RWPE2 (cell line): Measurements from ENCODE around the gene FAM24B.

Source experiments
- ATAC-seq: fragments of 200-7000 bp; cut with Tn5 transposase; 3 replicates; pipeline ENCODE4 v1.9.1; 2021; ENCODE audit warnings: low read depth
- DNase-seq: peaks from one replicate; pipeline ENCODE4 v3.0.0-alpha.2; 2020; ENCODE audit warnings: low spot score
- H3K27ac ChIP-seq: fragments of 450-650 bp; 2 replicates; pipeline ENCODE4 v1.5.1; 2017; ENCODE audit warnings: mild to moderate bottlenecking; ENCODE audit not compliant: poor library complexity, severe bottlenecking
- H3K27me3 ChIP-seq: fragments of 250-450 bp; sonication (Bioruptor Pico); 2 replicates; pipeline ENCODE4 v1.5.1; 2021; ENCODE audit warnings: mild to moderate bottlenecking, moderate library complexity; ENCODE audit not compliant: insufficient read depth, poor library complexity, severe bottlenecking
- H3K36me3 ChIP-seq: fragments of 250-450 bp; sonication (Bioruptor Pico); 2 replicates; pipeline ENCODE4 v1.5.1; 2020; ENCODE audit warnings: low read depth, mild to moderate bottlenecking, moderate library complexity
- H3K4me1 ChIP-seq: fragments of 250-450 bp; sonication (Bioruptor Pico); 2 replicates; pipeline ENCODE4 v1.5.1; 2021; ENCODE audit warnings: mild to moderate bottlenecking, moderate library complexity; ENCODE audit not compliant: insufficient read depth, poor library complexity, severe bottlenecking
- H3K4me3 ChIP-seq: fragments of 250-450 bp; sonication (Bioruptor Pico); 2 replicates; pipeline ENCODE4 v1.5.1; 2021; ENCODE audit warnings: mild to moderate bottlenecking, moderate library complexity; ENCODE audit not compliant: severe bottlenecking
- H3K9me3 ChIP-seq: fragments of 250-450 bp; sonication (Bioruptor Pico); 2 replicates; pipeline ENCODE4 v1.5.1; 2021; ENCODE audit warnings: mild to moderate bottlenecking, moderate library complexity; ENCODE audit not compliant: severe bottlenecking
- CTCF ChIP-seq: fragments of 450-650 bp; IDR thresholded peaks from one replicate; pipeline ENCODE4 v1.5.1; 2017; ENCODE audit warnings: mild to moderate bottlenecking, moderate library complexity; ENCODE audit not compliant: poor library complexity, severe bottlenecking

The FAM24B gene

GRCh38 chr10:122853665-122854313, 25.6 kb downstream of the FAM24B start:
- H3K36me3 ChIP-seq = peaks cover 71% of the 10 kb centered on the region

GRCh38 chr10:122852261-122852660, 27.1 kb downstream of the FAM24B start:
- no peak for TF ChIP-seq CTCF
- Histone ChIP-seq H3K9me3 (no peaks in the 10 kb centered on the region), H3K4me1 (peaks cover 50% of the 10 kb centered on the region), H3K27me3 (no peaks in the 10 kb centered on the region), H3K4me3 (no peak overlapping the region), H3K36me3 (peaks cover 69% of the 10 kb centered on the region), H3K27ac (peak overlapping the region; percentile 86)
- DNase-seq (no peak), ATAC-seq (peak; percentile 5; the same call in 1 of the 3 replicates)

More at GRCh38 chr10:122853665-122854313, 25.6 kb downstream of the FAM24B start:
- Histone ChIP-seq H3K4me1 (peaks cover 50% of the 10 kb centered on the region), H3K4me3 (no peak overlapping the region), H3K27ac (peak overlapping the region; percentile 86), H3K9me3 (no peaks in the 10 kb centered on the region), H3K27me3 (no peaks in the 10 kb centered on the region)
- no peak for TF ChIP-seq CTCF
- ATAC-seq (no peak; the same call in 2 of the 3 replicates), DNase-seq (no peak)

- no peaks in the 10 kb centered on the region for H3K27me3 ChIP-seq
- ATAC-seq (no peak), DNase-seq (no peak)
- peaks cover 69% of the 10 kb centered on the region for H3K36me3 ChIP-seq
- no peak overlapping the region for H3K4me3 ChIP-seq
- no peaks in the 10 kb centered on the region for H3K9me3 ChIP-seq
- peak overlapping the region; percentile 86 for H3K27ac ChIP-seq
- TF ChIP-seq CTCF = no peak
- peaks cover 50% of the 10 kb centered on the region for H3K4me1 ChIP-seq
These were observed 28.4 kb downstream of the FAM24B start for GRCh38 chr10:122850705-122851640.

- ATAC-seq (no peak), DNase-seq (no peak)
- no peak overlapping the region for H3K4me3 ChIP-seq
- H3K27ac ChIP-seq = peak overlapping the region; percentile 86
- H3K4me1 ChIP-seq = peaks cover 49% of the 10 kb centered on the region
- no peak for TF ChIP-seq CTCF
- H3K36me3 ChIP-seq = peaks cover 70% of the 10 kb centered on the region
- no peaks in the 10 kb centered on the region for H3K9me3 ChIP-seq
- H3K27me3 ChIP-seq = no peaks in the 10 kb centered on the region
These were observed 29.3 kb downstream of the FAM24B start for GRCh38 chr10:122849900-122850605.
